ENCODE data around the gene AP1AR. TPM values are rescaled to one million over a fixed set of nuclear protein-coding genes. Genes with fewer than 3 reads are reported as not detected.

The AP1AR gene
- total RNA-seq, 1 donor from 2014 or later: 20.0 TPM

DNA sequence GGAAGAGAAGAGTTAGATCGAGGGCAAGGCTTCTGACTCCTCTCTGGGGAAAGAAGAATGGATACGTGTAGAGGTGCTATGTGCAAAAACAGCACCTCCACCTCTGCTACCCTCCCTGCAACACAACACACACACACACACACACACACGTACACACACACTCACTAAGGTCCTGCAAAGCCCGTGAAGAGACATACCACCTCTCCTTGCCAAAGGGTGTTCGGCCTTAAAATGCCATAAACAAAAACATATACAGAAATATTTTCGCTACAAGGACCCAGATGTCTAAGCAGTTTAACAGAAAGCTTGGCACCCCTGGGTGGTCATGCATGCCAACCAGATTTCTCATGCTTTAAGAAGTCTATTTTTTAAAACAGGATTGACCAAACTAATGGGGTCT, 52.6 kb downstream of the AP1AR start:
- Histone ChIP-seq H3K4me3 (ENCODE audit: insufficient read depth, low read depth, low read length) (peak overlapping the region; percentile 38), H2AFZ (ENCODE audit: low read depth, low read length) (no peak overlapping the region), H3K27ac (ENCODE audit: low read depth, low read length) (no peak overlapping the region), H3K36me3 (ENCODE audit: insufficient read depth, low read length) (no peaks in the 10 kb centered on the region), H3K27me3 (ENCODE audit: insufficient read depth, low read length) (no peaks in the 10 kb centered on the region), H3K4me1 (ENCODE audit: insufficient read depth, low read length) (peaks cover 12% of the 10 kb centered on the region), H3K79me2 (ENCODE audit: insufficient read depth, low read length) (peaks cover 22% of the 10 kb centered on the region), H3K9ac (ENCODE audit: low read length) (peak overlapping the region; percentile 84), H3K4me2 (ENCODE audit: low read length) (peak overlapping the region; percentile 98), H3K9me3 (ENCODE audit: insufficient read depth, low read depth, low read length) (no peaks in the 10 kb centered on the region), H4K20me1 (ENCODE audit: insufficient read depth, low read length) (peaks cover 3% of the 10 kb centered on the region)
- Mint-ChIP-seq H3K9me3 (ENCODE audit: unreplicated experiment) (peaks cover 5% of the 10 kb centered on the region), H3K36me3 (ENCODE audit: low read depth, unreplicated experiment) (peaks cover 2% of the 10 kb centered on the region), H3K27ac (ENCODE audit: unreplicated experiment) (no peak overlapping the region), H3K4me3 (ENCODE audit: unreplicated experiment) (peak overlapping the region; percentile 12), H3K27me3 (ENCODE audit: low read depth, unreplicated experiment) (no peaks in the 10 kb centered on the region), H3K4me1 (ENCODE audit: low read depth, unreplicated experiment) (no peaks in the 10 kb centered on the region)
- FAIRE-seq (no peak), DNase-seq (ENCODE audit: low read depth) (no peak)
- TF ChIP-seq EZH2 (IDR thresholded peaks at IDR 0.05; ENCODE audit: insufficient read depth, low read length): no peak
- no peak for TF ChIP-seq CTCF (IDR thresholded peaks at IDR 0.05; ENCODE audit: insufficient read depth, low read depth, low read length)

DNA sequence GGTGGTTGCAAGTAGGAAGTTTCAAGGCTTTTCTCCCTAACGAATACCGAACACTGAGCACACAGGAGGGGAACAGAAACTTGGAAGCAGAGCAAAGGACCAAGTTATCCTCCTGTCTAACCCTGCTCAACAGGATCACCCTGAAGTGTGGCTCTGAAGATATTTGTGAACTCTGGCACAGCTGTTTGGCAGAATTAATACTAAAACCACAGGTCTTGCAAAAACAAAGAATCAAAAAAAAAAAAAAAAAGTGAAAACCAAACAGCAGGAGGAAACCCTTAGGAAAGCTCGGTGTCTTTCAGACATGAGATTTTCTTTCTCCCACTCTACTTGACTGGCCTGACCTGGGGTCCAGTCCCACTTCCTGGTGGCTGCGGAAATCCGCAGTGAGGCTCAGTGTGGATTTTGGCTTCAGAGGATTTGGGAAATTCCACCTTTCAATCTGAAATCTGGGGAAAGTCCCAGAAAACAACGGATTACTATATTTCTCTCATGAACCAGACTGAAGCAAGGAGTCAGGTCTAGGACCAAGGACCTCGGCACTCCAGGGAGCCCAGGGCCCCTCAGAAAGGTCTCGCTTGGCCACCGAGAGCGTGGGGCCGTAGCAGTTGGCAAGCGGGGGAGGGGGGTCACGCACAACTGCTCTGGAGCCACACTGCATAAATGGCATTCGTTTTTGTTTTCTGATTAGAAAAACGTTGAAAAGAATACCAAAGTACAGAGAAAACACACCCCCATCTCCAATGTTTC, 53.2 kb downstream of the AP1AR start:
- DNase-seq (ENCODE audit: low read depth) (peak; percentile 10), FAIRE-seq (no peak)
- Histone ChIP-seq H3K27me3 (ENCODE audit: insufficient read depth, low read length) (no peaks in the 10 kb centered on the region), H3K4me2 (ENCODE audit: low read length) (peak overlapping the region; percentile 98), H2AFZ (ENCODE audit: low read depth, low read length) (peak overlapping the region; percentile 93), H3K9ac (ENCODE audit: low read length) (peak overlapping the region; percentile 84), H3K27ac (ENCODE audit: low read depth, low read length) (peak overlapping the region; percentile 51), H3K4me1 (ENCODE audit: insufficient read depth, low read length) (peaks cover 12% of the 10 kb centered on the region), H3K9me3 (ENCODE audit: insufficient read depth, low read depth, low read length) (no peaks in the 10 kb centered on the region), H3K79me2 (ENCODE audit: insufficient read depth, low read length) (peaks cover 22% of the 10 kb centered on the region), H4K20me1 (ENCODE audit: insufficient read depth, low read length) (peaks cover 3% of the 10 kb centered on the region), H3K36me3 (ENCODE audit: insufficient read depth, low read length) (no peaks in the 10 kb centered on the region), H3K4me3 (ENCODE audit: insufficient read depth, low read depth, low read length) (peak overlapping the region; percentile 78)
- TF ChIP-seq CTCF (IDR thresholded peaks at IDR 0.05; ENCODE audit: insufficient read depth, low read depth, low read length): no peak
- no peak for TF ChIP-seq EZH2 (IDR thresholded peaks at IDR 0.05; ENCODE audit: insufficient read depth, low read length)
- peaks cover 2% of the 10 kb centered on the region for H3K36me3 Mint-ChIP-seq (ENCODE audit: low read depth, unreplicated experiment)
- H3K4me3 Mint-ChIP-seq (ENCODE audit: unreplicated experiment): peak overlapping the region; percentile 85
- H3K4me1 Mint-ChIP-seq (ENCODE audit: low read depth, unreplicated experiment): no peaks in the 10 kb centered on the region
- peaks cover 5% of the 10 kb centered on the region for H3K9me3 Mint-ChIP-seq (ENCODE audit: unreplicated experiment)
- no peaks in the 10 kb centered on the region for H3K27me3 Mint-ChIP-seq (ENCODE audit: low read depth, unreplicated experiment)
- H3K27ac Mint-ChIP-seq (ENCODE audit: unreplicated experiment): no peak overlapping the region
